AG20443 (cell line): ENCODE results near the gene METTL5.
A peak's percentile ranks its signal among the peaks of the same experiment; 100 is the strongest.

Experiments
- DNase-seq: peaks from one replicate; pipeline ENCODE4 v3.0.0; 2012; ENCODE audit warnings: low spot score, mixed read lengths

The METTL5 gene

GRCh38 chr2:169781249-169782013 lies 43.3 kb downstream of the METTL5 start:
- no peak for DNase-seq

- no peak for DNase-seq
Measured at GRCh38 chr2:169778446-169778845, 46.3 kb downstream of the METTL5 start.

GRCh38 chr2:169776252-169776761 lies 48.4 kb downstream of the METTL5 start:
- DNase-seq: no peak

GRCh38 chr2:169775765-169776164 lies 48.9 kb downstream of the METTL5 start:
- DNase-seq: peak; percentile 24

GRCh38 chr2:169775354-169775753 lies 49.4 kb downstream of the METTL5 start:
- no peak for DNase-seq

- no peak for DNase-seq
Measured at GRCh38 chr2:169772651-169773050, 52.1 kb downstream of the METTL5 start.

- DNase-seq: no peak
Measured at GRCh38 chr2:169771612-169772011, 53.1 kb downstream of the METTL5 start.

- DNase-seq: no peak
Measured at GRCh38 chr2:169771021-169771420, 53.7 kb downstream of the METTL5 start.

GRCh38 chr2:169768262-169768995 lies 56.3 kb downstream of the METTL5 start:
- DNase-seq: peak; percentile 25

GRCh38 chr2:169767243-169767888 lies 57.3 kb downstream of the METTL5 start:
- DNase-seq: peak; percentile 75

GRCh38 chr2:169765523-169765922 lies 59.2 kb downstream of the METTL5 start:
- DNase-seq: no peak

GRCh38 chr2:169761970-169762292 lies 62.8 kb downstream of the METTL5 start:
- no peak for DNase-seq
